ENCODE results near the gene GSK3A.

DNA sequence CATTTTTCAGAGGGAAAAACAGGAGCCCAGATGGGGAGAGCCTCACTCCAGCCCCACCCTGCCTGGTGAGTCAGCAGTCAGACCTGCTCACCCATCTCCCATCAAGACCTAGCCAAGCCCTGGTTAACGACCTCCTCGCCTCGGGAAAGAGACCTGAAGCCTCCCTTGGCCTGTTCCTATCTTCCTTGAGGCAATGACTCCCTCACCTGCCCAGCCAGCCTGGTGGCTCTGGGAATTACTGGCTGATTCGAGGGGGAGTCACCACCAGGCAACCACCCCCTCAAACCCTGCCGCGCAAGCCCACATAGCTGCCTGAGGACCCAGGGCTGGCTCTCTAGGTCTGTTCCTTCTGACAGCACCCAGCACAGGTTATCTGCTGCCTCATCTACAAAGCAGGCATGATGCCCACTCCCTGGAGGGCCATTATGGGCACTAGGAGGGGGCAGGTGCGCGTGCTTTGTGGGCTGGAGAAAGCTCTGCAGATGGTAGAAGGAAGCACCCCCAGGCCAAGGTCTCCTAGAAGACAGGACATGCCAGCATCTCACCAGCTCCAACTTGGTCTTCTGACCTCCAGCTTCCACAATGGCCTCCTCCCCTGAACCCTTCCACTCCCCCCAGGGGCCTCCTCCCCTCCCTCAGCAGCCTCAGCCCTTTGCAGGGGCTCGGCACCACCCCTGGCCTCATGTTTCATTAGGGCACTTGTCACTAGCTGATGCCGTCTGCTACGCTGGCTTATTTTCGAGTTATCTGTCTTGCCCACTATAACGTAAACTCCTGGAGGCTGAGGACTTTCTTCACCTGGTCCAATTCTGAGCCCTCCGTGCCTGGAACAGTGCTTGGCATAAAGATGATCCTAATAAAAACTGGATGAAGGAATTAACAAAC, 35.3 kb downstream of the GSK3A start:
- no peak for TF ChIP-seq CTCF (IDR thresholded peaks at IDR 0.05)
- no peak for TF ChIP-seq POLR2A (IDR thresholded peaks at IDR 0.05; ENCODE audit: low read depth)
- no peak for TF ChIP-seq POLR2AphosphoS5 (IDR thresholded peaks at IDR 0.05)
- no peak for TF ChIP-seq EP300 (IDR thresholded peaks at IDR 0.05)
